OCI-M1 (cell line): ENCODE data around the gene ZER1.
"Not testable (repeated sequence)": the region's sequence is repeated elsewhere in the genome, so short reads cannot be mapped to it uniquely, and the experiment has no call there.

Source experiments
- DNase-seq: peaks from one replicate; lab custom pipeline; 2025; lab: John Stamatoyannopoulos, UW

Gene ZER1

DNA sequence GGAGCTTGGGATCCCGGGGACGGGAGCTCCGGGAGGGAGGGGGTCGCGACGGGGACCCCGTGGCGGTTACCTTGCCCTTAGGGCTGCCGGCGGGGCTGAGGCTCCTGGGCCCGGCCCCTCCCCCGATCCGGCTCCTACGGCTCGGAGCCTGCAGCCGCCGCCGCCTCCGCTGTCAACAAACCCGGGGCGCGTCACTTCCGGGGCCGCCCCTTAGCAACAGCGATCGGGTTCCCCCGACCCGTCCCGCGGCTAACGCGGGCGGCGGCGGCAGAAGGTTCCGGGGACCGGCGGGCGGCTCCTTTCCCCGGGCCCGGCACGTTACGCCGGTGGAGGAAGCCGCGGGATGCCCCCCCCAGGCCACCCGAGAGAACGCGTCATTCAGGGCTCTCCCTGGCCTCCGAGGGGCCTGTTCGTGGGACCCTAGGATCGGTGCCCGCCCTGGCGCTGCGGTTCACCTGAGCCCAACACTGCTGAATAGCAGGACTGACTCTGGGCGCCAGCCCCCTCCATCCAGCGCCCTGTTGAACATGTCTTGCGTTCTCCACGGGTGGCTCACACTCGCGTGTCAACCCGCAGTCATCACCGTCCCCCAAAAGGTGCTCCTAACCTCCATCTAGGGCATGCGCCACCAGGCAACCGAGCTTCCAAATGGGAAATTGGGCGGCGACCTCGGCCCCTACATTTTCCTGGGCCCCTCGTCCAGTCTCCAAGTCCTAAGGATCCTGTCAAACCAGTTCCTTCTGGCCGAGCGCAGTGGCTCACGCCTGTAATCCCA lies at the start of gene ZER1:
TSS of gene ZER1 (minus strand) at position 183 of the 775 bp plus-strand sequence. CDS start 16,362 bp downstream, outside the sequence.
- DNase-seq, result peak; percentile 94

DNA sequence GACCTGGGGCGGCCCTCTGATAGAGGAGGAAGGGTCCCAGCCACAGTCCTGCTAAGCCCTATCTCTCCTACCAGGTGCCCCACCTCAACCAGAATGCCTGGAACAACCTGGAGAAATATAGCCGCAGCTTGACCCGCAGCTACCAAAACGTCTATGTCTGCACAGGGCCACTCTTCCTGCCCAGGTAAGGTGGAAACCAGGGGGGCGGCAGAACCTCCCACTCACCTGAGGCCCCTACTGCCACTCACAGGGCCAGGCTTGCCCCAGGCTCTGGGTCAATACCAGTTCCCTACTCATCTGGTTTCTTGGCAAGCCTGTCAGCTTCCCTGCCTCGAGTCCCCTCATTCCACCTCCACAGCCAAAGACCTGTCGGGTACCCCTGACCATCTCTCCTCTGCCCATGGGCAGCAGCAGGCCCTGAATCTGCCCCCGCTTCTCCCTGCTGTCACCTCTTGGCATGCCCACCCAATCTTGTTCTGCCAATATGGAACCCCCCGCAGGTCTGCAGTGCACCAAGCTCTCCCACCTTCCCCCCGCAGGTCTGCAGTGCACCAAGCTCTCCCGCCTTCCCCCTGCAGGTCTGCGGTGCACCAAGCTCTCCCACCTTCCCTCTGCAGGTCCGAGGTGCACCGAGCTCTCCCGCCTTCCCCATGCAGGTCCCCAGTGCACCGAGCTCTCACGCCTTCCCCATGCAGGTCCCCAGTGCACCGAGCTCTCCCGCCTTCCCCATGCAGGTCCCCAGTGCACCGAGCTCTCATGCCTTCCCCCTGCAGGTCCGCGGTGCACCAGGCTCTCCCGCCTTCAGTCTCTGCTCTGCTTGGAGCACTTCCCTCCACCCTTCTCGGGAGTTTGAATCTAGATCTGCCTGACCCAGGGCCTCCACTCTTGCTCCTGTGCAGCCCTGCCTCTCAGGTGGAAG lies 49.2 kb upstream of the ZER1 start:
- DNase-seq, result no peak

DNA sequence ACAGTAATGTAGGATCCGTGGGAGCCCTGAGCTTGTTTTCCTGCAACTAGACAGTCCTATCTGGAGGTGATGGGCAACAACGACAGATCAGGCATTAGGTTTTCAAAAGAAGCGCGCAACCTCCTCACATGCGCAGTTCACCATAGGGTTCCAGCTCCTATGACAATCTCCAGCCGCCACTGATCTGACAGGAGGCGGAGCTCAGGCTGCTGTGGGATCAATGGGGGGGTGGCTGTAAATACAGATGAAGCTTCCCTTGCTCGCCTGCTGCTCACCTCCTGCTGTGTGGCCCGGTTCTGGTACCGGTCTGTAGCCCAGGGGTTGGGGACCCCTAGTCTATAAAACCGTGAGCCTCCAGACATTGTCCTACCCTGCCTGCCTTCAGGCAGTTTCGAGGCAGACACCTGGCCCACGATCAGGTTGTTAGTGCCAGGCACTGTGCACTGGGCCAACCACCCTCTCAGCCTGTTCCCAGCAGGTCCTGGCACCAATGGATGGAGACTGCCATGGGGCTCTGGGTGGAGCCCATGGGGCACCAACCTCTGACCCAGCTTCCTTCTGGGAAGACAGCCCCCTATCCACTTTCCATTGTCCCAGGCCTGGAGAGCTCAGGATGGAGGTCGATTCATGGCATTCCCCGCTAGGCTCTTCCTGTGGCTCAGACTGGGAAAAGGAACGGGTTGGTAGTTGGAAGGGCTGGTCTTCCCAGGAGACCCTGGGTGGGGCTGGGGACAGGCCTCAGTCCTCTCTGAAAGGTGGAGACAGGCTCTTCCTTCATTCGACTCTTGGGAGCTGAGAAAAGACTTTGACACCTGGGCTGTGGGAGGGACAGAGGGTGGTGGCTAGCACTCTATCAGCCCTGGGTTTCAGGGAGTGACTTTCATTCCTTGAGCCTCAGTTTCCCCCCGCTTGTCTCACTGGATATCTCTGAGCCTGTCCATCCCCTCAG lies 48.3 kb upstream of the ZER1 start:
- peak; percentile 19 for DNase-seq

DNA sequence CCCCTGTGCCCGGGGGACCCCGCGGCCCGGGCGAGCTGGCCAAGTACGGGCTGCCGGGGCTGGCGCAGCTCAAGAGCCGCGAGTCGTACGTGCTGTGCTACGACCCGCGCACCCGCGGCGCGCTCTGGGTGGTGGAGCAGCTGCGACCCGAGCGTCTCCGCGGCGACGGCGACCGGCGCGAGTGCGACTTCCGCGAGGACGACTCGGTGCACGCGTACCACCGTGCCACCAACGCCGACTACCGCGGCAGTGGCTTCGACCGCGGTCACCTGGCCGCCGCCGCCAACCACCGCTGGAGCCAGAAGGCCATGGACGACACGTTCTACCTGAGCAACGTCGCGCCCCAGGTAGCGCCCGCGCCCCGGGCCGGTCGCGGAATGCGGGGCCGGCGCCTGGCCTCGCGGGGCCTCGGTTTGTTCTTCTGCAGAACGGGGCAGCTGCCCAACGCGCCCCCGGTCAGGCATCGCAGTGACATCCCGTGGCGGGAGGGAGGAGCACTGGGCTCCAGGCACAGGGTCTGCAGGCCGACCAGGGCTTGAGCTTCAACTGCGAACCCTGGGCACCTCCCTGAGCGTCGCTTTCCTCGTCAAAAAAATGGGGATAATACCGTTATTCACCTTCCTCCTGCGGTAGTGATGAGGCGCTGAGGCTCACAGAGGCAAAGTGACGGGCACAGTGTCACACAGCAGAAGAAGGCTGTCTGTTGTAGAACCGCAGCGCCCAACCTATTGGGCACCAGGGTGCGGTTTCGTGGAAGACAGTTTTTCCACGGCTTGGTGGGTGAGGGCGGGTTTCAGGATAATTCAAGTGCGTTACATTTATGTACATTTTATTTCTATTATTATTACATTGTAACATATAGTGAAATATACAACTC lies 47.4 kb upstream of the ZER1 start:
- peak; percentile 56 for DNase-seq

DNA sequence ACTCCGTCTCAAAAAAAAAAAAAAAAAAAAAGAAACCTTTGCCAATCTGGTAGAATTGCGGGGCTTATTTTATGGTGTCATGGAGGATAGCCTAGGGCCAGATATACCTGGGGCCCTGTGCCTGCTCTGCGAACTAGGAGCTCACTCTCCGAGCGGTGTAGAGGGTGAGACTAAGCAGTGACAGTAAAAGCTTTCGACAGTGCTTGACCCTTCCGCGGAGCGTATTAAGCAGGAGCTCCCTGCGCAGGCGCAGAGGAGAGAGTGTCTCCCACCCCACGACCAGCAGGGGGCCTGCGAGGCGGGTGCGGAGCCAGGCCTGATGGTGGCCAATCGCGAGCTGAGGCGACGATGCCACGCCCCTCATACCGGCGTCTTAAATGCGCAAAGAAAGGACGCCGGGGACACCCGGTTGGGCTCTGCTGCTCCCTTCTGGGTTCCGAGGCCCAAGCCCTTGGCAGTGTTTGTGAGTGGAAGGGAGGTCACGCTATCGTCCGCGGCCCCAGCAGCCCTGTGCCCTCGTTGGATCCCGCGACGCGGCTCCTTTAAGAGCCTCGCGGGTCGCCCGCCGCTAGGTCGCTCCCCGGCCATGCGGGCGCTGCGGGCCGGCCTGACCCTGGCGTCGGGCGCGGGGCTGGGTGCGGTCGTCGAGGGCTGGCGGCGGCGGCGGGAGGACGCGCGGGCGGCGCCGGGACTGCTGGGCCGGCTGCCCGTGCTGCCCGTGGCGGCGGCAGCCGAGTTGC lies 46.5 kb upstream of the ZER1 start, which contains the start of gene ENDOG:
TSS of gene ENDOG (plus strand) at position 402 of the 740 bp plus-strand sequence. CDS start at position 587, 185 bp downstream.
- DNase-seq, result peak; percentile 99

DNA sequence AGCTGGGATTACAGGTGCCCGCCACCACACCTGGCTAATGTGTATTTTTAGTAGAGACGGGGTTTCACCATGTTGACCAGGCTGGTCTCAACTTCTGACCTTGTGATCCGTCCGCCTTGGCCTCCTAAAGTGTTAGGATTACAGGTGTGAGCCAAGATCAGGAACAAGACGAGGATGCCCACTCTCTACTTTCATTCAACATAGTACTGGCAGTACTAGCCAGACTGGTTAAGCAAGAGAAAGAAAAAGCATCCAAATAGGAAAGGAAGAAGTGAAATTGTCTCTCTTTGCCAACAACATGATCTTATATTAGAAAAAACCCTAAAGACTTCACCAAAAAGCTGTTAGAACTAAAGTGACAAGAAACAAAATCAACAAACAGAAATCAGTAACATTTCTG lies 39.1 kb upstream of the ZER1 start:
- no peak for DNase-seq

DNA sequence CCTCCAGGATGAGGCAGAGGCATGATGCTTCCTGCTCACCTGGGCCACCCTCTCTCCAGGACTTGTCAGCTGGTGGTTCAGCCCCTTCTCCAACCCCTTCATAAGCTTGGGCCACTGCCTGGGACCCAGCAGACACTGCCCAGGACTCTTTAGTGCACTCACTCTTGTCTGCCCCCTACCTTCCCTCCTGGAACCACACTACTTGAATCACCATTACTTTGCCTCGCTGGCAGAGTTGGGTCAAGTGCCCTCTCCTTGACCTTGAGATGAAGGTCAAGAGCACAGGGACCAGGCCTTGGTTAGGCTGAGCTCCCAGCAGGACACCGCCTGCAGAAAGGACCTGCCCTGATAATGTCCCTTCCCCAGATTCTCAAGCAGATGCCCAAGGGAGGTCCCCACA lies 38.1 kb upstream of the ZER1 start:
- DNase-seq, result no peak

DNA sequence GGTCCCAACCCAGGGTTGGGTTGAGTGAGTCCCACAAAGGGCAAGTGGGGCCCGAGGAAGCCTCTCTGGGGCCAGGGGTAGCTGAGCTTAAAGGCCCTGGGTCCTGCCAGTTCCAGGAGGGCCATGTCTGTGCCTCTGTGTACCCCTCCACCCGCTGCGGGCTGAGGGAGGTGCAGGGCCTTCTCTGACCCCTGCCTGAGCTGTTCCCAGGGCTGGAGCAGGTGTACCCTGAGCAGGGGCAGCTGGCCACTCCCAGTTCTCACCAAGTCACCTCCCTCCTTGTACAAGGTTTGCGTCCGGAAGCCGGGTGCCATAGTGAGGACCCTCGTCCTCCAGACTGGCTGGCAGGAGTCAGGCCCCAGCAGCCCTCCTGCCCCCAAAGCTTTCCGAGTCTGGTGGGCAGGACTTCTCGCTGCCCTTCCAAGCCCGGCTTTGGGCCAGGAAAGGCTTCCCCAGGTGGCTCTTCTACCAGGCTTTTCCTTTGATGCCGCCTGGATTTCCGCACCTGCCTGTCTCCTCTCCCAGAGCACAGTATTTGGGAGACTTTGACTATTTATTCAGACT lies 37.4 kb upstream of the ZER1 start:
- DNase-seq, result no peak

DNA sequence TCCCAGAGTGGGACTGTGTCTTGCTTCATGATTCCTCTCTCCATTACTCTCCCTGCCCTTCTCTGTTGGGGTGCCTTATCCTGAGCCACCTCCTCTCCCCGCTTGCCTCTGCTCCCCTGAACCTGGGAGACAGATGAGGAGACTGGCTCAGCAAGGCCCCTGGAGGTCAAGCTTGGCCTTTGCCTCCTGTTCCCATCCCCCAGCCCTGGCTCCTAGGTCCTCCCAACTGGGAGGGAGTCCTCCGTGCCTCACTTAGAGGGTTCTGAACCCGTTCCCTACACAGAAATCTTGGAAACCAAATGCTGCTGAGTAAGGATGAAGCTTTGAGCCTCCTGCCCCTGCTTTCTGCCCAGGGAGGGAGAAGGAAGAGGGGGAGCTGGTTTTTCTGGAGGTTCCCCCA lies 36.8 kb upstream of the ZER1 start:
- no peak for DNase-seq

DNA sequence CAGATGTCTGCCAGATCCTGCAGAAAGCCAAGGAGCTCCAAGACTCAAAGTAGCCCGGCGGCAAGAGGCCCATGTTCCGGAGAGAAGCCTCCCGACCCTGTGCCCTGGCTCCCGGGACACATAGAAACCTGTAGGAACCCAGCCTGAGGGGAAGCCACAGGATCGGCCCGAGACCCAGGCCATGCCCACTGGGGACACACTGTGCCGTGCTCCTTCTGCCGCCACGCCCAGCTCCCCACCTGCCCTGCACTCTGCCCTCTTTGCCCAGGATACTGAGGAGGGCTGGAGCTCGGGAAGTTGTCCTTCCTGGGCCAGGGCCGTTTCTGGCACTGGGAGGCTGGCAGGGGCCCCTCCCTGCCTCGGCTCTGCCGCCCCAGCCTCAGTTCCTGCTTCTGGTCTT lies 36.1 kb upstream of the ZER1 start:
- no peak for DNase-seq

DNA sequence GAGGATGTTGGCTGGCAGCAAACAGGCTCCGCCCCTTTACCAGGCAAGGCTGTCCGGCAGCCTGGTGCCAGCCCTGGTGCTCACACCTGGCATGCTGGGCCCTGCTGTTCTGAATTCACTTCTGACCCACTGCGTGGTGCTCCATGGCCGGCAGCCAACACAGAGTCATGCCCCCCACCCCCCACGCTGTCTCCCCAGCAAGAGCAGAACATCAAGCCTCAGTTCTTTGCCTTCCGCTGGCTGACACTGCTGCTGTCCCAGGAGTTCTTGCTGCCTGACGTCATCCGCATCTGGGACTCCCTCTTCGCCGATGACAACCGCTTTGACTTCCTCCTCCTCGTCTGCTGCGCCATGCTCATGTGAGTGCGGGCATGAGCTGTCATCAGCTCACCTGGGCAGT lies 33.9 kb upstream of the ZER1 start:
- DNase-seq, result no peak

DNA sequence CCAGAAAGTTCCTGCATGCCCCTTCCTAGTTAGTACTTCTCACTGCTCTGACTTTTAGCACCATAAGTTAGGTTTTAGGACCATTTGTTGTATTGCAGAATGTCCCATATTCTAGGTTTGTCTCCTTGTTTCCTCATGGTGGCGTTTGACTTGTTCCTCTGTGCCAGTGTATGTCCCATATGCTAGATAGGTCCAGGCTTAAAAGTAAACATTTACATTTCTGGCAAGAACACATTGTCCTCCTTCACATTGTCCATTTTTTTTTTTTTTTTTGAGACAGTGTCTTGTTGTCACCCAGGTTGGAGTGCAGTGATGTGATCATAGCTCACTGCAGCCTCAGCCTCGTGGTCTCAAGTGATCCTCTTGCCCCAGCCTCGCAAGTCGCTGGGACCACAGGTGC lies 30.8 kb upstream of the ZER1 start:
- DNase-seq, result no peak

DNA sequence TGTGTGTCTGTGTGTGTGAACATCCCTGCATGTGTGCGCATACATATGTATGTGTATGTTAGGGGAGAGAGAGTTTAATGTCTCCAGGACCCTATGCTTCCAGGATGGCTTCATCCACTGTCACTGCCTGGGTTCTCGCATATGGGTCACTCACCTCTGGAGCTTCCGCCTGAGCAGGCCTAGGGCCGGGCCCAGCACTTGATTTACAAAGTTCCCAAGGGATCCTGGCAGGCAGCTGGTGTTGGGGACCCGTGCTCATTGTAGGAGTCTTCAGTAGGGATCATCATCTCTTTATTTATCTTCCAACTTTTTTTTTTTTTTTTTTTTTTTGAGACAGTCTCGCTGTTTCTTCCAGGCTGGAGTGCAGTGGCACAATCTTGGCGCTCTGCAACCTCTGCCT lies 28.3 kb upstream of the ZER1 start:
- no peak for DNase-seq

DNA sequence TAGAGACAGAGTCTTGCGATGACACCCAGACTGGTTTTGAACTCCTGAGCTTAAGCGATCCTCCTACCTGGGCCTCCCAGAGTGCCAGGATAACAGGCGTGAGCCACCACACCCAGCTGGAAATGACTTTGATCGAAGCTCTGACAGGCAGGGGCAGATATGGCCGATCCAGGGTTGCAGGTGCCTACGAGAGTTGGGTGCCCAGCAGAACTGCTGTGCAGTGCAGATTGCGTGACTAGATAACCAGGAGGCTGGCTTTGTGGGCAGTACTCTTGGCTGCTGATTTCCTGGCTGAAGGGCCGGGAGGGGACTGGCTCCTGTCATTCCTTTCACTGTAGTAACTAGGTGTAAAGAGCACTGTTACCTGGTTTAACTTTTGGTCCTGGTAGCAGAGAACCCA lies 27.2 kb upstream of the ZER1 start:
- no peak for DNase-seq

DNA sequence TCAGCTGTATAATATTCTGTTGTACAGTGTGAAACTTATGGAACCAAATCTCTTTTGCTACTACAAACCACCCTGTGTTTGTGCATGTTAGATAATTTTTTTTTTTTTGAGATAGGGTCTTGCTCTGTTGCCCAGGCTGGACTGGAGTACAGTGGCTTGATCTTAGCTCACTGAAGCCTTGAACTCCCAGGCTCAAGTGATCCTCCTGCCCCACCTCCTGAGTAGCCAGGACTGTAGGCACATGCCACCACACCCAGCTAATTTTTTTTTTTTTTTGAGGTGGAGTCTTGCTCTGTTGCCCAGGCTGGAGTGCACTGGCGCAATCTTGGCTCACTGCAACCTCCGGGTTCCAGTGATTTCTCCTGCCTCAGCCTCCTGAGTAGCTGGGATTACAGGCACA lies 23.2 kb upstream of the ZER1 start:
- not testable (repeated sequence) for DNase-seq

DNA sequence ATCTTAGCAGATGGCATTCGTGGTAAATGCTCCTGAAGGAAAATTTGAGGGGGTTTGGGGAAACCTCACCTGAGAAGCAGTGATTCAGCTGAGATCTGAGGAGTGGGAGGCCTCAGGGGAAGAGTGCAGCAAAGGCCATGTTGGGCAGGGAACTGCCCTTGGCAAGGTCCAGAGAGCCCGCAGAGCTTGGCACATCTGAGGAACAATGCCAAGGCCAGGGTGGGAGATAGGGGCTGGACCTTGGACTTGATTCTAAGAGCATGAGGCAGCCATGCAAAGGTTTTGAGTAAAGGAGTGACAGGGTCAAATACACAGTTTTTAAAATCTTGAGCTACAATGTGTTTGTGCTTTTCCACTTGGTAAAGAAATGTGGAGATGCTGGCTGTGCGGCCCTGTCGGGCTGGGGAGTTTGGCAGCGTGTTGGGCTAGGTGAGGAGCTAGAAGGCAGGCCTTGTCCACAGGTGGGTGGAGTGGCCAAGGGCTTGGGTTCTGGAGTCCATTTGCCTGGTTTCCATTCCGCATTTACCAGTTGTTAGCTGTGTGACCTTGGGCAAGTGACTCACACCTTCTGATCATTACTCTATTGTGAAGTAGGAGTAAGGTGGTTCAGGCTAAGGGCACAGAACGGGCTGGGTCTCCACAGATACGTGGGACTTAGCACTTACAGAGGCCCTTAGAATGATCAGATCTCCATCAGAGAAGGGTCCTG lies 21.4 kb upstream of the ZER1 start:
- no peak for DNase-seq

DNA sequence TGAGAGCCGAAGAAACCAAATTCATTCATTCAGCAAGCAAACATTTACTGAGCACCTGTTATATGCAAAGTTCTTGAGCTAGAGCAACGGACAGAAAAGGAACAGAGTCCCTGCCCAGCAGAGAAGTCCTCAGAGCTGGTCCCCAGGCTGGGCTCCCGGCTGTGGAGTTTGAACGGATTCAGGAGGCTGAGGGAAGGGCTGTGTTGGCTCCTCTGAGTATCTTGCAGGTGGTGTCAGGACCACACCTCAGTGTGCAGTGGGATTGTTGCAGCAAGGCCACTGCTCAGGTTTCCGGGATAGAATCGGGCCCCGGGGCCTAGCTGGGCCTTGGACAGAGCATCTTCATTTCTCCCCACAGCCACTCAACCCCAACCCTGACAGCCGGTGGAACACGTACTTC lies 20.4 kb upstream of the ZER1 start:
- DNase-seq, result no peak

DNA sequence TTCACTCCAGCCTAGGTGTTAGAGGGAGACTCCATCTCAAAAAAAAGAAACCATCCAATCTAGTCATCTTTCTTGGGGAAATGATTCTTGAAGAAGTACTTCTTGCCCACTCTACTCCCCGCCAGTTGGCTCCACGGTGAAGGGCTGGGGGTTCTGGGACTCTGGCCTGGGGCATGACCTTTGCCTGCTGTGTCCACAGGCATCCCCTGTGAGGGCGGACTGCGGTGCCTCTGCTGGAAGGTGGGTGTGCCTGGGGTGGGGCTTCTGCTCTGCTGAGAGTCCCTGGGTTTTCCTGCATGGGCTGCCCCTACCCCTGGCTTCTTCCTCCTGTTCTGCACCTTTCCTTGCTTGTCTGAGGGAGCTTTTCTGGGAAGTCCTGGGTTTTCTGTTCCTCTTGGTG lies 18.8 kb upstream of the ZER1 start:
- DNase-seq, result no peak

DNA sequence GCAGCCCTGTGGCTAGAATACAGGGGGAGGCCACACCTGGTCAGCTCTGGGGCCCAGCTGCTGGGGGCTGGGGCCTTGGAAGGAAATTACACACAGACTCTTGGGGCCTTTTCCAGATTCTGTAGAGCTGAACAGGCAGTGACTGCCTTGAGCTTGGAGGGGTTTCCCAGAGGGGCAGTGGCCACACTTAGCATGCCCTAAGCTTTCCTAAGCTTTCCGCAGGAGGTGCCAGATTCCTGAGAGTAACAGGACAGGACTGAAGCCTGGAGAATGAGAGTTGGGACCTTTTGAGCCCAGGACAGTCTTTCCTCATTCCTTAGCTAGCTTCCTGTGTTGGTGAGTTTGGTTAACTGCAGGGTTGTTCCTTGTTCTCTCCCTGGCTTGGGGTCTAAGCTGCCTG lies 16.7 kb upstream of the ZER1 start:
- DNase-seq, result no peak
